Esophagus squamous epithelium (tissue), 5 donors: ENCODE measurements around the gene MARCHF11. TPM values are rescaled to one million over a fixed set of nuclear protein-coding genes. Genes with fewer than 3 reads are reported as not detected.

Source experiments
- DNase-seq: peaks from one replicate; lab custom pipeline; 2025; lab: John Stamatoyannopoulos, UW
- H3K27ac ChIP-seq, 4 donors: fragments of 200-600 bp; sonication (generic); one replicate each; pipeline ENCODE4 v1.5.1; 2016 to 2019; ENCODE audit warnings: mild to moderate bottlenecking in 1 of 4
- H3K27me3 ChIP-seq, 4 donors: fragments of 200-600 bp; sonication (generic); 1 replicate in 3 of 4; 2 replicates in 1 of 4; pipeline versions ENCODE4 v1.5.1 to v1.6.0; 2017 to 2021; ENCODE audit warnings: antibody characterized with exemption in 1 of 4
- H3K36me3 ChIP-seq, 3 donors: fragments of 200-600 bp; sonication (generic); one replicate each; pipeline ENCODE4 v1.5.1; 2016 to 2019
- H3K4me1 ChIP-seq, 3 donors: fragments of 200-600 bp; sonication (generic); one replicate each; pipeline ENCODE4 v1.5.1; 2017 to 2019
- H3K4me3 ChIP-seq, 4 donors: fragments of 200-600 bp; sonication (generic); 1 replicate in 3 of 4; 2 replicates in 1 of 4; pipeline ENCODE4 v1.5.1; 2016 to 2019; ENCODE audit warnings: mild to moderate bottlenecking in 2 of 4, moderate library complexity in 1 of 4
- H3K9me3 ChIP-seq, 3 donors: fragments of 200-600 bp; sonication (generic); one replicate each; pipeline ENCODE4 v1.5.1; 2016 to 2019
- CTCF ChIP-seq, 6 experiments: fragments of 450-650 bp in 4 of 6; fragments of 200-600 bp in 2 of 6; sonication (generic) in 2 of 6; IDR thresholded peaks; one replicate each; pipeline ENCODE4 v1.5.1; 2016 to 2019; ENCODE audit warnings: antibody characterized with exemption in 6 of 6, mild to moderate bottlenecking in 4 of 6, moderate library complexity in 4 of 6
- POLR2A ChIP-seq, 4 donors: fragments of 450-650 bp; IDR thresholded peaks; one replicate each; pipeline ENCODE4 v1.6.1; 2017; ENCODE audit warnings: antibody characterized with exemption in 4 of 4, mild to moderate bottlenecking in 4 of 4, moderate library complexity in 3 of 4
- WGBS, 2 donors: methylation state at CpG; one replicate each; pipeline ENCODE4 v1.1.5; 2018; 5-methylcytosine and 5-hydroxymethylcytosine counted together
- intact Hi-C: fragments of 100-400 bp; cut with DNase I; formaldehyde crosslinking; loops from one replicate; pipeline ENCODE4 v1.15.0; 2022
- total RNA-seq, 4 donors: library from RNA; depleted of rRNA; stranded (reverse); fragments of >200 nt; gene quantifications; one replicate each; pipeline ENCODE4 v1.1.0, GENCODE V29; 2016
- donor health status: DM: yes; HTN: yes; CAD: no.

Gene MARCHF11
- total RNA-seq, 4 donors from 2014 or later: not detected

GRCh38 chr5:16095612-16096011 lies 84.0 kb downstream of the MARCHF11 start:
- no peak overlapping the region for H3K4me3 ChIP-seq
- H3K9me3 ChIP-seq: no peaks in the 10 kb centered on the region
- DNase-seq: no peak
- H3K27ac ChIP-seq: no peak overlapping the region
- WGBS, 2 donors: 57 to 66% methylated on average over 5 of the region's 5 CpGs
- H3K36me3 ChIP-seq: no peaks in the 10 kb centered on the region
- no peaks in the 10 kb centered on the region for H3K27me3 ChIP-seq
- TF ChIP-seq CTCF (IDR thresholded peaks at IDR 0.05): no peak
- TF ChIP-seq POLR2A (IDR thresholded peaks at IDR 0.05): no peak
- intact Hi-C loops: no loop called here
- no peaks in the 10 kb centered on the region for H3K4me1 ChIP-seq

GRCh38 chr5:16090270-16090669 lies 89.3 kb downstream of the MARCHF11 start:
- TF ChIP-seq POLR2A (IDR thresholded peaks at IDR 0.05): no peak
- no peak for TF ChIP-seq CTCF (IDR thresholded peaks at IDR 0.05)
- intact Hi-C loops: no loop called here
- no peaks in the 10 kb centered on the region for H3K27me3 ChIP-seq
- H3K9me3 ChIP-seq: no peaks in the 10 kb centered on the region
- DNase-seq: no peak
- H3K4me1 ChIP-seq: no peaks in the 10 kb centered on the region
- H3K36me3 ChIP-seq: no peaks in the 10 kb centered on the region
- H3K27ac ChIP-seq: no peak overlapping the region
- no peak overlapping the region for H3K4me3 ChIP-seq
- WGBS, 2 donors: 78 to 91% methylated on average over 6 of the region's 6 CpGs

GRCh38 chr5:16082982-16083381 lies 96.6 kb downstream of the MARCHF11 start:
- 75 to 89% methylated on average over 2 to 3 of the region's 4 CpGs for WGBS, 2 donors
- DNase-seq: no peak
- Histone ChIP-seq H3K36me3 (no peaks in the 10 kb centered on the region), H3K27me3 (no peaks in the 10 kb centered on the region), H3K4me3 (no peak overlapping the region), H3K27ac (no peak overlapping the region), H3K9me3 (no peaks in the 10 kb centered on the region), H3K4me1 (no peaks in the 10 kb centered on the region)
- TF ChIP-seq POLR2A (IDR thresholded peaks at IDR 0.05): no peak
- TF ChIP-seq CTCF (IDR thresholded peaks at IDR 0.05): no peak
- intact Hi-C loops: no loop called here

GRCh38 chr5:16082053-16082452 lies 97.5 kb downstream of the MARCHF11 start:
- no peak overlapping the region for H3K4me3 ChIP-seq
- no peaks in the 10 kb centered on the region for H3K36me3 ChIP-seq
- 49 to 51% methylated on average over 5 to 7 of the region's 7 CpGs for WGBS, 2 donors
- H3K27me3 ChIP-seq: no peaks in the 10 kb centered on the region
- no peak overlapping the region for H3K27ac ChIP-seq
- DNase-seq: no peak
- no peaks in the 10 kb centered on the region for H3K4me1 ChIP-seq
- TF ChIP-seq CTCF (IDR thresholded peaks at IDR 0.05) (no peak), POLR2A (IDR thresholded peaks at IDR 0.05) (no peak)
- no peaks in the 10 kb centered on the region for H3K9me3 ChIP-seq
- intact Hi-C loops: no loop called here

- Histone ChIP-seq H3K36me3 (no peaks in the 10 kb centered on the region), H3K27me3 (no peaks in the 10 kb centered on the region), H3K4me3 (no peak overlapping the region), H3K4me1 (no peaks in the 10 kb centered on the region), H3K9me3 (no peaks in the 10 kb centered on the region), H3K27ac (no peak overlapping the region)
- intact Hi-C loops: no loop called here
- WGBS, 2 donors: 89 to 90% methylated on average over 10 of the region's 10 CpGs
- no peak for TF ChIP-seq CTCF (IDR thresholded peaks at IDR 0.05)
- TF ChIP-seq POLR2A (IDR thresholded peaks at IDR 0.05): no peak
- no peak for DNase-seq
These were observed 98.1 kb downstream of the MARCHF11 start for GRCh38 chr5:16081376-16081955.
